Germinal center (tissue), 1 donor: ENCODE measurements around the gene KLF15.

ENCODE experiments used
- DNase-seq: peaks from one replicate; pipeline ENCODE4 v3.0.0; 2012; ENCODE audit warnings: mixed read lengths, low spot score

KLF15 gene

DNA sequence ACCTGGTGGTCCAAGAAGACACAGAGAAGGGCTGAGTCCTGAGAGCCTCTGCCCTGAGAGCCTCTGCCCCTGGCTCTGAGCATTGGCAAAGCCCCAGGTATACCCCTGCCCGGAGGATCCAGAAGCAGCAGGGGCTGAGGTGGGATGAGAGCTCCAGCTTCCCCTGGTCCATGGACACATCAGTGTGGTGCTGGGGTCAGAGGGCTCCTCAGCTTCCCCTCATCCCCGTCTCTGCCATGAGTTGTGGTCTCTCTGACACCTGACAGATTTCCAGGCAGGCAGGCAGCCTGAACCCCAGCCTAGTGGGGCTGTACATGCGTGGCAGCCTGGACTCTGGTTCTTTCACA lies 3.5 kb upstream of the KLF15 start:
- no peak for DNase-seq

DNA sequence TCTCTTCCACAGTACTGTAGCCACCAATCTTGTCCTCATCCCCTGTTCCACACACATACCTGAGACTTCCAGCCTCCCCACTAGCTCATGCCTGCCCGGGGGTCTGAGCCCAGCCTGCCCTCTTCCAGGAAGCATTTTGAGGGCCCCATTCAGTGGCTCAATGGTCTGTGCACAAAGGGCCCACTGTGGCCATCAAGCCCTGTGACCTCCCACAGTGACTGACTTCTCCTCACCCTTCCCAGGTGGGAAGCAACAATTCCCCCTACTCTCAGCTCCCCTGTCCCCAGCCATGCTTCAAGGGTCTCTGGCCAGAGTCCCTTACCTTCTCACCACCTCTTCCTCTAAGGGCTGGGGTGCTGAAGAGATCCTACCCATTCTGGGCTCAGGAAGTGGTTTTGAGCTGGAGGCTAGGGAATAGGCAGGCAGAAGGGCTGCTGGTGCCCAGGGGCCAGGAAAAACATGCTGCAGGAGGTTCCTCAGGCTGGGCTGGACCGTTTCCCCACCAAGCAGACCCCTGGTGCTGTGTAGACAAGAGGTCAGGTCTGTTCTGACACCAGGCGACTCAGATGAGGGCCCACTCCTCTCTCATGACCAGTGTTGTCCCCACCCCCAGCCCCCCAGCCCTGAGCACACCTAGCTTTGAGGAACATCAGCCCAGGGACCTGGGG lies 3.0 kb upstream of the KLF15 start:
- DNase-seq: no peak

DNA sequence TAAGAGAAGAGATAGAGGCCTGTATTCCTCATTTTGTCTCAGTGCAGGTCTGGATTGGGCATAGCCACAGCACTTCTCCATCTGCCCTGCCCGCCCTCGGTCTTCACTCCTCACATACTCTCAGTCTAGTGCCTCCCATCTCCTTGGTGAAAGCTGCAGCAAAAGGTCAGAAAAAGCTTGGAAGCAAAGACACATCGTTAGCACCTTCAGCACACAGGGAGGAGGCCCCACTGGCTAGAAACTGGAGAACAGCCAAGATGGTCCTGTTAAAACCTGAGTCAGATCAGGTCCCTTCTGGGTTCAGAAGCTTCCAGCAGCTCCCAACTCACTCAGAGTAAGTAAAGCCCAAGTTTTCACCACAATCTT lies 1.6 kb upstream of the KLF15 start:
- DNase-seq: no peak

- DNase-seq: no peak
Observed at GRCh38 chr3:126358038-126358815, 1.0 kb upstream of the KLF15 start.

- peak; percentile 48 for DNase-seq
Observed at GRCh38 chr3:126356373-126357264, 589 bp downstream of the KLF15 start.

GRCh38 chr3:126355777-126356372 lies 1.3 kb downstream of the KLF15 start:
- DNase-seq: peak; percentile 63

GRCh38 chr3:126355251-126355650 lies 2.0 kb downstream of the KLF15 start:
- DNase-seq: peak; percentile 53

GRCh38 chr3:126354776-126355175 lies 2.4 kb downstream of the KLF15 start:
- no peak for DNase-seq

- no peak for DNase-seq
Observed at GRCh38 chr3:126353694-126354321, 3.4 kb downstream of the KLF15 start.

DNA sequence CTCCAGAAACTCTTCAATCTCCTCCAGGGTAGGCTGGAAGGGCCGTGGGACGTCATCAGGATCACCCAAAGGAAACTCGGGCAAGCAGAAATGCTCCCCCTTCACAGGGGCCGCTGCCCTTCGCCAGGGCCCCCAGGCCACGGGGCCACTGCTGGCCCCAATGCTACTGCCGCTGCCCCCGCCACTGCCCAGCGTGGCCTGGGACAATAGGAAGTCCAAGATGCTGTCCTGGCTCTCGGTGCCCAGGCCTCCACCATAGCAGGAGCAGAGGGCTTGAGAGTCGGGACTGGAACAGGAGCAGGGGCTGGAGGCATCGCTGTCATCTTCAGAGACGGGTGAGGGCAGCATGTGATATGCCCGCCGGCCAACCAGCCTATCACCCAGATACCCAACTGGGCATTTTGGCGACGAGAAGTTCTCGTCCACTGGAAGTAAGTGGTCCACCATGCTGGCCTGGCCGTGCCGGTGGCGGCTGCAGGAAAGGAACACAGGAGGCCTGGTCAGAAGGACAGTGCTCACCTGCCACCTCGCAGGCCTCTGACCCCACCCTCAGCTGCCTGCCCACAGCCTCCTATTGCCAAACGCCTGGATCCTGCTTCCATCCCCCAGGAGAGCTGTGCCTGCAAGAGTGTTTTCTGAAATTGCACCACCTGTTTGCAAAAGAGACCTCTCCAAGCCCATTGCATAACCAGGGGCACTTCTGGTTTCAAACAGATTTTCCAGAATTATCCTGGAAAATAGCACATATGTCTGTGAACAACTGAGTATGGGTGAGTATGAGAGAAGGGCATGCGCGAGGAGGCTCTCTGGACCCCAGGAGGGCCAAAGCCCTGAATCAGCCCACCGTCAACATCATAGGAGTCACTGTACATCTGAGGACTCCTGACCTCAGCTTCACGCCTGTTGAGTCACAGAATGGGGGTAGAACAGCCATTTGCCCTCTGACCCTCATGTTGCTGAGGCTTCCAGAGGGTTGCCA lies 4.4 kb downstream of the KLF15 start:
- DNase-seq: no peak

- no peak for DNase-seq
Observed at GRCh38 chr3:126351771-126352475, 5.3 kb downstream of the KLF15 start.

DNA sequence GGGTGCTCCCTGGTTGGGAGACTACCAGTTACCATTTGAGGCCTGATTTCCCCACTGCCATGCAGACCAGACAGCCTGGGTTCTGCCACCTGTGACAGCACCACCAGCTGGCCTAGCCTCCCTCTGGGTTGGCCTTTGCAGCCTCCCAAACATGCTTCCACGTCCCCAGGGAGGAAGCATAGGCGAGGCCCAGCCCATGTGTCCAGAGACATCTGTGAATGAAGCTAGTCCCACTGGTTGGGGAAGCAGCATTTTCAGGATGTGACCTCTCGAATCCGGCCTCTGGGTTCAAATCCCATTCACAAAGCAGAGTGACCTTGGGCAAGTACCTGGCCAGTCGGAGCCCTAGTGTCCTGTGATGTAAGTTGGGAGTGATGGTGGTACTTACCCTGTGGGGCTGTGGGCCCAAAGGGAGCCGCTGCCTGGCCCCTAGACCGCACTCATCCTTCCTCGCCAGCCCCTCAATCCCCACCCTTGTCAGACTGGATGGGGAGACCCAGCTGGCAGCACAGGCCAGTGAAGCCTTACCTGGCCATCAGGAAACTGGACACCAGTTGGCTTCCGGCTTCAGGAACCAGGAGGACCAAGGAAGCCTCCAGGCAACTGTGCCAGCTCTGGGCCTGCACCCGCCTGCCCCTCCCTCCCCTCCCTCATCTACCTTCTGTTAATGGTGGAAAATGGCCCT lies 6.0 kb downstream of the KLF15 start:
- DNase-seq: no peak

DNA sequence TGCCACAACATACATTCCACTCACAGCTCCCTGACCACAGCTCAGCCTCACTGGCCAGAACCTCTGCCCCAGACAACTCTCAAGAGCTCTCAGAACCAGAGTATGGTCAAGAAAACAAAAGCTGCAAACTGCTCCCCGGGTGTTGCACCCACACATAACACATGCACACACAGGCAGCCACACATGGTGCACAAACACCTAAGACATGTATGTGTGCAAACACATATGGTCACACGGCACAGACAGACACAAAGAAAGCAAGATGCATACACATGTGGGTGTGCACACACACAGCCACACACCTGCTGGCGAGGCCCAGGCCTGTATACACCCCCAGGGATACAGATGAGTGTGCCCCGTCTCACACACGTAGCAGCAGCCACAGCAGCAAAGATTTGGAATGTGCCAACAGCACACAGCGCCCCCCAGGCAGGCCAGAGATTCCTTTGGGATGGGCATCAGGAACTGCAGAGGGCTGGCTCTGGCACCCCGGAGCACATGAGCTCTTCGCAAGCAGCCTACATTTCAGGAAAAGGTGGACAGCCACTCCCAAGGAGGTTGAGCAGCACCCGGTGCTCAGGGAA lies 6.6 kb downstream of the KLF15 start:
- DNase-seq: no peak

DNA sequence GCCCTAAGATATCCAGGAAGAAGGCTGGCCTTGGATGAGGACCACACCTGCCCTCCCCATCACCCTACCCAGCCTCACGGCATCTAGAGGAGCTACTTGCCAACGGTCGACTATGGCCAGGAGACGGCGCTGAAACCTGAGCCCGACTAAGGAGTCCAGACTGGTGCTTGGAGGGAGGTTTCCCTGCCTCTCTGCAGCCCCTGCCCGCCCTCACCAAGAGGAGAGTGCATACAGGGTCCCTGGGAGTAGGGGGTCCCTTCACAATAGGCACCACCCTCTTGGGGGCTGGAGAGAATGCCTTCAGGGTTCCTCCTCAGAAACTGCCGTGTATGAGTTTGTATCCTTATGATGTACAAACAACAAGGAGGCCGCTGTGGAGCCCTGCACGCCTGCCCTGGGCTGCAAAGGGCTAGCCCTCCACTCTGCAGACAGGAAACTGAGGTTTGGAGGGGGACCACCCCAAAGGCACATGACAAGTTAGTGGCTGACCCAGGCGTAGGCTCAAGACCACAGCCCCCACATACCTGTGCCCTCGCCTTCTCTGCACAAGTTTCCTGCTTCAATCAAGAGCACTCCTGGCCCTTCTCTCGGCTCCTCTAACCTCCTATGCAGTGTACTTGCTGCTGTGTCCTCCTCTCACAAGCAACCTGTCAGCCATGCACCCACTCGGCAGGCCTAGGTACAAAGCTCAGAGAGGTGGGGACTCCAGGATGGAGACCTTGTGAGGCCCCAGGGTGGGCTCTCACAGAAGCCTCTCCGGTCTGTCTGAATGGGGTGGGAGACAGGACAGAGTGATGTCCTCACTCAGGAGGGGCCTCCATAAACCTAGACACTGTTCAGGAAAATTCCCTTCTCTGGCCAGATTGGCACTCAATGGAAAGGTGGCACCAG lies 7.4 kb downstream of the KLF15 start:
- DNase-seq: no peak

GRCh38 chr3:126349071-126349470 lies 8.1 kb downstream of the KLF15 start:
- no peak for DNase-seq

DNA sequence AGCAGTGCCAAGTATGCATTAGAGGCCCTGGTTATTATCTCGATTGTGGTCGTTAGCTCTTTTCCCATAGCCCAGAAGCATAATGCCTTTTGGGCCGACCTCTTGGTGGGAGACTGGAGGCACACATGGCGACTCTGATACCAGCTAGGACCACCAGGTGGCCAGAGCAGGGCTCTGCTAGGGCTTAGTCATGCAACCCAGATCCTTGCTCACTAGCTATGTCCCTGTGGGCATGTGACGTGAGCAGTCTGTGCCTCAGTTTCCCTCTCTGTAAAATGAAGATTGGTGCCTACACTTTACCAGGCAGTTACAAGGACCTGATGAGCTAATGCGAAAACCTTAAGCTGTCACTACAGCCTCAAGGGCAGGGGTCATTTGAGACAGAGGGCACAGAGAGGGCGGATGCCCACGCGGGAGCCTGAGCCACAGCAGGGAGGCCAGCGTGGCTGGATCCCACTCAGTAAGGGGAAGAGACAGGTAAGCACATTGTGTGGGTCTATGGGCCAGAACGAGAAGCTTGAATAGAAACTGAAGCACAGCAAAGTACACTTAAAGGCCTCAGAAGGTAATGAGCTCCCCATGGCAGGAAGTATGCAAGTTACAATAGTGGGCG lies 8.8 kb downstream of the KLF15 start:
- DNase-seq: no peak

DNA sequence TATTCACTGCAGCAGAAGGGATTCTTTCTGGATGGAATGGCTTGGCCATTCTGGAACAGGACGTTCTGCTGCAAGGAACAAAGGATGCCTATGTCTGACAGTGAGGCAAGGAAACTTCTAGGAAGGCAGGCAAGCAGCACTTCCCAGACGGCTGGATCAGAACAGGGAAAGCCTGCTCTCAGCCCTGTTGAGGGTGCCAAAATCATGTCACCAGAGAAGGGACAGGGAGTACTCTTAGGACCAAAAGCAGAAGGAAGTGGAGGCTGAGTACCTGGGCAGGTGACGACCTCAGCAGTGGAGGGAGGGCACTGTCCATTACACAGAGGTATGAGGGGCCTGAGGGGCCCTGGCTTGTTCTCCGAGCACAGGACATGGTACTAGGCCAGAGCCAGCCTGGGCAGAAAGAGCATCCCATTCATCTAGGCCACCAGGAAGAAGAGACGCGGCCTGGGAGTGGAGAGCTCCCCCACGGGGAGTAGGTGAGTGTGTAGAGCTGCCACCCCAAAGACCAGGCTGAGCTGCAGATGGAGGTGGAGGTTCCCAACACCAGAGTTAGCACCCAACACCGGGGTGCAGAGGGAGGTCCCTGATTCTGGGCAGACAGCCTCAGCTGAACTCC lies 9.6 kb downstream of the KLF15 start:
- DNase-seq: no peak
